ENCODE measurements around the gene SEPHS2. TPM values are rescaled to one million over a fixed set of nuclear protein-coding genes. Genes with fewer than 3 reads are reported as not detected.

Gene SEPHS2
- polyA plus RNA-seq, 1 experiment, result 44.4 TPM

GRCh38 chr16:30474684-30475083, 29.0 kb upstream of the SEPHS2 start:
- ChIA-PET CTCF (interaction anchor here (1.6 kb wide), 1 partner anchor 26 kb away, joined by 3 read pairs; no protein-coding TSS in a partner anchor), POLR2A (no interaction called here)
- no peak for DNase-seq (ENCODE audit: low read depth)
- Histone ChIP-seq H3K27me3 (ENCODE audit: control insufficient read depth, insufficient read depth, low read length) (peaks cover 11% of the 10 kb centered on the region), H3K36me3 (ENCODE audit: control insufficient read depth, insufficient read depth, low read length) (no peaks in the 10 kb centered on the region), H3K4me3 (ENCODE audit: low read depth, low read length) (no peak overlapping the region)
- no peak for TF ChIP-seq CTCF (IDR thresholded peaks at IDR 0.05; ENCODE audit: insufficient read depth, low read depth, low read length)

DNA sequence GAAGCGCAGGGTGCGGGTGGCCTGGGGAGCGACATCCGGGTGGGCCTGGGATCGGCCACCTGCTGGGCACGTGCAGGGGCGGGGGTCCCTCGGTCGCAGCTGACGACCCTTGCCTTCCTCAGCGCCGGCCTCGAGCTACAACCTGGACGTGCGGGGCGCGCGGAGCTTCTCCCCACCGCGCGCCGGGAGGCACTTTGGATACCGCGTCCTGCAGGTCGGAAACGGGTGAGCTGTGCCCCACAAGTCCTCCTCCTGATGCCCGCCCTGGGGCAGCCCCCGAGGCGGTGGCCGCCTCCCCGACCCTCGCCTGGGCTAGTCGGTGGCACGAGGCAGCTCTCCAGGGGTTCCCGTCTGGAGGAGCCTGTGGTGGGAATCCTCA, 28.4 kb upstream of the SEPHS2 start:
- ChIA-PET POLR2A (no interaction called here), CTCF (interaction anchor here (1.2 to 1.6 kb wide), 2 partner anchors 25 to 27 kb away, joined by 3 read pairs; no protein-coding TSS in a partner anchor)
- Histone ChIP-seq H3K27me3 (ENCODE audit: control insufficient read depth, insufficient read depth, low read length) (peaks cover 11% of the 10 kb centered on the region), H3K36me3 (ENCODE audit: control insufficient read depth, insufficient read depth, low read length) (no peaks in the 10 kb centered on the region), H3K4me3 (ENCODE audit: low read depth, low read length) (no peak overlapping the region)
- no peak for DNase-seq (ENCODE audit: low read depth)
- no peak for TF ChIP-seq CTCF (IDR thresholded peaks at IDR 0.05; ENCODE audit: insufficient read depth, low read depth, low read length)

GRCh38 chr16:30473231-30474073, 27.8 kb upstream of the SEPHS2 start:
- CTCF ChIA-PET, result interaction anchor here (1.2 to 1.6 kb wide), 2 partner anchors 24 to 28 kb away, joined by 3 read pairs; no protein-coding TSS in a partner anchor
- Histone ChIP-seq H3K36me3 (ENCODE audit: control insufficient read depth, insufficient read depth, low read length) (no peaks in the 10 kb centered on the region), H3K27me3 (ENCODE audit: control insufficient read depth, insufficient read depth, low read length) (peaks cover 9% of the 10 kb centered on the region), H3K4me3 (ENCODE audit: low read depth, low read length) (no peak overlapping the region)
- no peak for DNase-seq (ENCODE audit: low read depth)
- POLR2A ChIA-PET, result no interaction called here
- TF ChIP-seq CTCF (IDR thresholded peaks at IDR 0.05; ENCODE audit: insufficient read depth, low read depth, low read length), result no peak

- Histone ChIP-seq H3K4me3 (ENCODE audit: low read depth, low read length) (no peak within 1 kb of the TSS), H3K36me3 (ENCODE audit: control insufficient read depth, insufficient read depth, low read length) (no peaks in the 10 kb centered on the region), H3K27me3 (ENCODE audit: control insufficient read depth, insufficient read depth, low read length) (peaks cover 9% of the 10 kb centered on the region)
- ChIA-PET CTCF (no interaction called here), POLR2A (no interaction called here)
- no peak for TF ChIP-seq CTCF (IDR thresholded peaks at IDR 0.05; ENCODE audit: insufficient read depth, low read depth, low read length)
- DNase-seq (ENCODE audit: low read depth), result no peak
These were observed 26.8 kb upstream of the SEPHS2 start, which contains the start of gene ITGAL for GRCh38 chr16:30472328-30472942. TSS of gene ITGAL (plus strand) at chr16:30472742. CDS start at chr16:30472838, 96 bp downstream.

GRCh38 chr16:30470632-30470995, 24.9 kb upstream of the SEPHS2 start:
- no peak overlapping the region for H3K4me3 ChIP-seq (ENCODE audit: low read depth, low read length)
- peaks cover 9% of the 10 kb centered on the region for H3K27me3 ChIP-seq (ENCODE audit: control insufficient read depth, insufficient read depth, low read length)
- no peak for TF ChIP-seq CTCF (IDR thresholded peaks at IDR 0.05; ENCODE audit: insufficient read depth, low read depth, low read length)
- DNase-seq (ENCODE audit: low read depth), result no peak
- ChIA-PET CTCF (interaction anchor here (1.0 to 1.3 kb wide), 2 partner anchors 13 to 21 kb away, joined by 3 to 5 read pairs; no protein-coding TSS in a partner anchor), POLR2A (no interaction called here)
- H3K36me3 ChIP-seq (ENCODE audit: control insufficient read depth, insufficient read depth, low read length), result no peaks in the 10 kb centered on the region

Data from BJ (cell line).